Stimulated activated CD4-positive, alpha-beta T cell treated with anti-CD3 and anti-CD28 coated beads, Interleukin-1b, Interleukin-23, amount 100 ng/mL, for 1 hour (primary cell): ENCODE data around the gene SLC6A13.

Experiments
- DNase-seq, 2 donors: peaks; one replicate each; pipeline ENCODE4 v3.0.0-alpha.2; 2020; ENCODE audit warnings: low read depth in 2 of 2

The SLC6A13 gene

GRCh38 chr12:214003-214741, 48.5 kb downstream of the SLC6A13 start, which contains the start of gene SLC6A12:
Gene SLC6A12 (minus strand): TSS chr12:214157. CDS start chr12:209986, 4,171 bp downstream.
- no peak for DNase-seq

GRCh38 chr12:213527-213932, 49.1 kb downstream of the SLC6A13 start:
- DNase-seq, result no peak

- no peak for DNase-seq
Observed at GRCh38 chr12:212715-213526, 49.7 kb downstream of the SLC6A13 start.

GRCh38 chr12:212415-212714, 50.3 kb downstream of the SLC6A13 start:
- DNase-seq, result no peak

GRCh38 chr12:211639-212414, 50.8 kb downstream of the SLC6A13 start:
- DNase-seq, result no peak

- DNase-seq, result no peak
Observed at GRCh38 chr12:211142-211465, 51.5 kb downstream of the SLC6A13 start.

GRCh38 chr12:210277-211141, 52.1 kb downstream of the SLC6A13 start:
- no peak for DNase-seq

GRCh38 chr12:209851-210250, 52.8 kb downstream of the SLC6A13 start:
- DNase-seq, result no peak

- no peak for DNase-seq
Observed at GRCh38 chr12:209246-209645, 53.4 kb downstream of the SLC6A13 start.

- no peak for DNase-seq
Observed at GRCh38 chr12:208813-209212, 53.8 kb downstream of the SLC6A13 start.

GRCh38 chr12:207804-208203, 54.8 kb downstream of the SLC6A13 start:
- DNase-seq, result no peak

- no peak for DNase-seq
Observed at GRCh38 chr12:206746-207440, 55.7 kb downstream of the SLC6A13 start.

- no peak for DNase-seq
Observed at GRCh38 chr12:205026-205425, 57.6 kb downstream of the SLC6A13 start.

- DNase-seq, result no peak
Observed at GRCh38 chr12:204261-204678, 58.4 kb downstream of the SLC6A13 start.

GRCh38 chr12:203462-204260, 59.0 kb downstream of the SLC6A13 start:
- no peak for DNase-seq

- DNase-seq, result no peak
Observed at GRCh38 chr12:203074-203461, 59.6 kb downstream of the SLC6A13 start.

GRCh38 chr12:202081-202731, 60.4 kb downstream of the SLC6A13 start:
- no peak for DNase-seq

- DNase-seq, result no peak
Observed at GRCh38 chr12:201361-201760, 61.3 kb downstream of the SLC6A13 start.

GRCh38 chr12:198705-199104, 63.9 kb downstream of the SLC6A13 start:
- no peak for DNase-seq
